Measurements from ENCODE around the gene SV2C. TPM values are rescaled to one million over a fixed set of nuclear protein-coding genes. Genes with fewer than 3 reads are reported as not detected.

Gene SV2C
- total and polyA plus RNA-seq, 7 donors, result under 0.01 to 0.01 TPM; not detected in 5

DNA sequence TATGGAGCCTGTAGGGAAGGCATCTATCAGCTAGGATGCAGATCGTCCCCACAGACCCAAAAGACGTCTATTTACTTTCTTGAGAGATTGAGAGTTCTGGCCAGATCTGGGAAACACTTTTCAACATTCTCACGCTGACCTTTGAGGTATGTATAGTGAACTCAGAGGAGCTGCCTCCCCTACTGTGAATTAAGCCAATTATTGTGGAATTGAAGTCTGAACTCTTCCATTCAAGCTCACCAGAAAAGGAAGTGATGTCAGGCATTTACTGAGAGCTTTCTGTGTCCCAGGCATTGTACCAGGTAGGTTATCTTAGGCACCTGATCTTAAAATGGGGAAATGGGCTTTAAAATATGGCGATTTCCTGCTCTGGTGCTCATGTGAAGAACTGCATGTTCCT, 136.5 kb downstream of the SV2C start:
- Histone ChIP-seq H3K9me3 (no peaks in the 10 kb centered on the region), H3K4me3 (no peak overlapping the region), H3K27me3 (ENCODE audit: insufficient read depth in 3 of 3, low read length in 2 of 3) (no peaks in the 10 kb centered on the region), H3K4me1 (no peaks in the 10 kb centered on the region), H3K36me3 (ENCODE audit: insufficient read depth in 1 of 2, low read depth in 1 of 2) (no peaks in the 10 kb centered on the region), H3K27ac (no peak overlapping the region)
- 75 to 83% (median 82%) methylated on average over 4 of the region's 4 CpGs for WGBS, 3 donors
- ATAC-seq, result no peak
- intact Hi-C loops (cut with DNase I), result no loop called here
- DNase-seq, result no peak
- TF ChIP-seq, protein P1, sequence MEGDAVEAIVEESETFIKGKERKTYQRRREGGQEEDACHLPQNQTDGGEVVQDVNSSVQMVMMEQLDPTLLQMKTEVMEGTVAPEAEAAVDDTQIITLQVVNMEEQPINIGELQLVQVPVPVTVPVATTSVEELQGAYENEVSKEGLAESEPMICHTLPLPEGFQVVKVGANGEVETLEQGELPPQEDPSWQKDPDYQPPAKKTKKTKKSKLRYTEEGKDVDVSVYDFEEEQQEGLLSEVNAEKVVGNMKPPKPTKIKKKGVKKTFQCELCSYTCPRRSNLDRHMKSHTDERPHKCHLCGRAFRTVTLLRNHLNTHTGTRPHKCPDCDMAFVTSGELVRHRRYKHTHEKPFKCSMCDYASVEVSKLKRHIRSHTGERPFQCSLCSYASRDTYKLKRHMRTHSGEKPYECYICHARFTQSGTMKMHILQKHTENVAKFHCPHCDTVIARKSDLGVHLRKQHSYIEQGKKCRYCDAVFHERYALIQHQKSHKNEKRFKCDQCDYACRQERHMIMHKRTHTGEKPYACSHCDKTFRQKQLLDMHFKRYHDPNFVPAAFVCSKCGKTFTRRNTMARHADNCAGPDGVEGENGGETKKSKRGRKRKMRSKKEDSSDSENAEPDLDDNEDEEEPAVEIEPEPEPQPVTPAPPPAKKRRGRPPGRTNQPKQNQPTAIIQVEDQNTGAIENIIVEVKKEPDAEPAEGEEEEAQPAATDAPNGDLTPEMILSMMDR (IDR thresholded peaks at IDR 0.05), result no peak

DNA sequence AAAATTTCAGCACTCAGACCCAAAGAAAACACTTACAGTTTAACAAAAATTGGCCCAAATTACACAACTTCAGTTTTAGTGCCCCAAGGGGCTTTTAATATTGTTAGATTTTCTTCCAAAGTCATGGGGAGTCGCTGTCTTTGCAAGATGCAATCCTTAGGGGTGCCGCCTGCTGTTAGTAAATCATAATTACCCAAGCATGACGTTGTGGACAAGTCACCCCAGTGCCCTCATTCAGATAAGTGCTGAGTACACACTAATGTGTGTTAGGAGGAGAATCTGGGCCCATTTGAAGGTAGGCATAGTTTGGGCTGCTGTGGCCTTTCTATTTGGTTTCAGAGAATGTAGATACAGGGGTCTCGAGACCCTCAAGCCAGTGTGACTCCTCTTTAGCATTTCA, 138.1 kb downstream of the SV2C start:
- no peaks in the 10 kb centered on the region for H3K36me3 ChIP-seq (ENCODE audit: insufficient read depth in 1 of 2, low read depth in 1 of 2)
- 54 to 68% (median 62%) methylated on average over 4 of the region's 4 CpGs for WGBS, 3 donors
- H3K27me3 ChIP-seq (ENCODE audit: insufficient read depth in 3 of 3, low read length in 2 of 3), result no peaks in the 10 kb centered on the region
- DNase-seq (no peak), ATAC-seq (no peak)
- H3K4me3 ChIP-seq, result no peak overlapping the region
- H3K4me1 ChIP-seq, result no peaks in the 10 kb centered on the region
- TF ChIP-seq, protein P1 (IDR thresholded peaks at IDR 0.05), result no peak
- H3K9me3 ChIP-seq, result no peaks in the 10 kb centered on the region
- H3K27ac ChIP-seq, result no peak overlapping the region
- intact Hi-C loops (cut with DNase I), result no loop called here

DNA sequence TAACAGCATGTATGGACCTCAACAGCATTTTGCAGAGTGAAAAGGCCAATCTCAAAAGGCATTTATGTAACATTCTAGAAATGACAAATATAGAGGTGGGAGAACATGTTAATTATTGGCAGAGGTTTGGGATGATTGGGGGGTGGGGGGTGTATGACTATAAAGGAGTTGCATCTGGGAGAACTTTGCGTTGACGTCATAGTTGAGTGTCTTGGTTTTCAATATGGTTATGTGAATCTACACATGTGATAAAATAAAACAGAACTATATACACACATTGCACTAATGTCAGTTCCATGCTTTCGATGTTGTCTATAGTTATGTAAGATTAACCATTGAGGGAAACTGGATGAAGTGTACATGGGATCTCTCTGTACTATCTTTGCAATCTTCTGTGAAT, 139.1 kb downstream of the SV2C start:
- WGBS, 3 donors, result 94% methylated on average over 3 of the region's 3 CpGs
- Histone ChIP-seq H3K9me3 (no peaks in the 10 kb centered on the region), H3K4me3 (no peak overlapping the region), H3K27ac (no peak overlapping the region), H3K27me3 (ENCODE audit: insufficient read depth in 3 of 3, low read length in 2 of 3) (no peaks in the 10 kb centered on the region), H3K4me1 (no peaks in the 10 kb centered on the region), H3K36me3 (ENCODE audit: insufficient read depth in 1 of 2, low read depth in 1 of 2) (no peaks in the 10 kb centered on the region)
- DNase-seq (no peak), ATAC-seq (no peak)
- TF ChIP-seq, protein P1 (IDR thresholded peaks at IDR 0.05), result no peak
- intact Hi-C loops (cut with DNase I), result no loop called here

DNA sequence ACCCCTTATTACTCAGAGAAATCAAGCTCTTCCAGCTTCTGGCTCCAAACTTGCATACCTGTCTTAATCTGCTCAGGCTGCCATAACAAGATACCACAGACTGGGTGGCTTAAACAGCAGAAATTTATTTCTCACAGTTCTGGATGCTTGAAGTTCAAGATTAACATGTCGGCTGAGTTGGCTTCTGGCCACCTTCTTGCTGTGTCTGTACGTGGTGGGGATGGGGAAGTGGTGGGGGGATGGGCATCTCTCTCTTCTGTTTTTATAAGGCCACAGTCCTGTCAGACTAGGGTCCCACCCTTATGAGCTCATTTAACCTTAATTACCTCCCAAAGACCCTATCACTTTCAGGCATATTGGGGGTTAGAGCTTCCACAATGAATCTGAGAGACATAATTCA, 140.5 kb downstream of the SV2C start:
- TF ChIP-seq, protein P1 (IDR thresholded peaks at IDR 0.05), result no peak
- H3K9me3 ChIP-seq, result no peaks in the 10 kb centered on the region
- ATAC-seq (no peak), DNase-seq (no peak)
- intact Hi-C loops (cut with DNase I), result no loop called here
- WGBS, 3 donors, result 8 to 9% (median 8%) methylated on average over 2 of the region's 2 CpGs
- H3K4me3 ChIP-seq, result no peak overlapping the region
- H3K27me3 ChIP-seq (ENCODE audit: insufficient read depth in 3 of 3, low read length in 2 of 3), result no peaks in the 10 kb centered on the region
- no peak overlapping the region for H3K27ac ChIP-seq
- H3K4me1 ChIP-seq, result no peaks in the 10 kb centered on the region
- H3K36me3 ChIP-seq (ENCODE audit: insufficient read depth in 1 of 2, low read depth in 1 of 2), result no peaks in the 10 kb centered on the region

DNA sequence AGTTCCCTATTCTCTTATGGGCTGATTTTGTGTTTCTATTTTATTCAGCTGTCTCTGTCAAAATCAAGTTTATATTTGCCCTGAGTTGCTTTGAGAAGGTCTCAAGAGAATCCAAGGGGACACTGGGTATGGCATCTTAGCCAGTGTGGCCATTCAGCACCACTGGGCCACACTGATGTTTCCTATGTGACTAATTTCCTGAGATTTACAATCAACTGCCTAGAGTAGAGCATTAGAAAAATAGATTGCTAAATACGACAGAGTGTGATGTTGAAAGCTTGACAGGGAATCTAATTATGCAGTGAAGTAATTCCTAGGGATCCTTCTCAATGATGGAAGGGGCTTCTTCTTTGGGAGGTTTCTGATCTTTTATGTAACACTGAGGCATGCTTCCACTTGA, 141.7 kb downstream of the SV2C start:
- TF ChIP-seq, protein P1 (IDR thresholded peaks at IDR 0.05), result no peak
- ATAC-seq, result no peak

More for the DNA sequence above, 141.7 kb downstream of the SV2C start:
- H3K27me3 ChIP-seq (ENCODE audit: insufficient read depth in 3 of 3, low read length in 2 of 3), result no peaks in the 10 kb centered on the region
- 55 to 64% (median 59%) methylated on average over 1 of the region's 1 CpG for WGBS, 3 donors
- no peak overlapping the region for H3K27ac ChIP-seq
- no peaks in the 10 kb centered on the region for H3K9me3 ChIP-seq
- no peaks in the 10 kb centered on the region for H3K36me3 ChIP-seq (ENCODE audit: insufficient read depth in 1 of 2, low read depth in 1 of 2)
- H3K4me1 ChIP-seq, result no peaks in the 10 kb centered on the region
- intact Hi-C loops (cut with DNase I), result no loop called here
- no peak overlapping the region for H3K4me3 ChIP-seq
- no peak for DNase-seq
